Erythroblast (primary cell): ENCODE data around the gene NLK.
"Not testable (repeated sequence)": the region's sequence is repeated elsewhere in the genome, so short reads cannot be mapped to it uniquely, and the experiment has no call there.

Experiments used
- DNase-seq, 2 experiments: peaks; one replicate each; lab custom pipeline; 2025; lab: John Stamatoyannopoulos, UW
- GATA1 ChIP-seq: IDR thresholded peaks from 2 replicates; pipeline ENCODE4 v1.6.1; 2011; ENCODE audit warnings: low read depth, mild to moderate bottlenecking, control low read depth, low read length, moderate library complexity
- POLR2A ChIP-seq: IDR thresholded peaks from 2 replicates; pipeline ENCODE4 v1.6.1; 2011; ENCODE audit warnings: mild to moderate bottlenecking, low read length

The NLK gene

GRCh38 chr17:28151001-28151400 is 108.5 kb downstream of the NLK start:
- DNase-seq = no peak
- no peak for TF ChIP-seq GATA1
- no peak for TF ChIP-seq POLR2A

DNA sequence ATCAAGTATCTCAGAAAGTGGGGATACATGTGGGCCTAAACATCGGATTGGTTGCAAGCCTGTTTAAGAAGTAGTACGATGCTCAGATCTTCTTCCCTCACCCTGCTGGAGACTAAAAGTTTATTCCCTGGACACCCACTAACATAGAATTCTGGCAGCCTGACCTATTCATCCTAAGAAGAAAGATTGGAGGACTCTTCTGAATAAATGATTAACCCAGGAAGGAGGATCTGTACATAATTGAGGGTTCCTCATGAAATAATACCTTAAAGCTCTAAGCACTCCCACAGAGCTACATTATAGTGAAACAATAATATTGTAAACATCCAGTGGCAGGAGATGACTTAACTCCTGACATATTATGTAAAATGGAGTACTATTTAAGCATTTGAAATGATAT is 111.7 kb downstream of the NLK start:
- no peak for TF ChIP-seq GATA1
- DNase-seq = no peak

DNA sequence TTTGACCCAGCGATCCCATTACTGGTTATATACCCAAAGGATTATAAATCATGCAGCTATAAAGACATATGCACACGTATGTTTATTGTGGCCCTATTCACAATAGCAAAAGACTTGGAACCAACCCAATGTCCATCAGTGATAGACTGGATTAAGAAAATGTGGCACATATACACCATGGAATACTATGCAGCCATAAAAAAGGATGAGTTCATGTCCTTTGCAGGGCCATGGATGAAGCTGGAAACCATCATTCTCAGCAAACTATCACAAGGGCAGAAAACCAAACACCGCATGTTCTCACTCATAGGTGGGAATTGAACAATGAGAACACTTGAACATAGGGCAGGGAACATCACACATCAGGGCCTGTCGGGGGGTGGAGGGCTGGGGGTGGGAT is 112.9 kb downstream of the NLK start:
- not testable (repeated sequence) for DNase-seq

- no peak for TF ChIP-seq POLR2A
- no peak for TF ChIP-seq GATA1
- DNase-seq = no peak
These were observed 116.5 kb downstream of the NLK start for GRCh38 chr17:28159004-28159403.

- TF ChIP-seq GATA1 (no peak), POLR2A (no peak)
- no peak for DNase-seq
These were observed 117.4 kb downstream of the NLK start for GRCh38 chr17:28159924-28160323.

- TF ChIP-seq GATA1 (no peak), POLR2A (no peak)
- DNase-seq = no peak
These were observed 118.1 kb downstream of the NLK start for GRCh38 chr17:28160610-28161009.

- TF ChIP-seq POLR2A = no peak
- no peak for TF ChIP-seq GATA1
- DNase-seq = no peak
These were observed 118.8 kb downstream of the NLK start for GRCh38 chr17:28161311-28161710.

GRCh38 chr17:28166478-28166877 is 124.0 kb downstream of the NLK start:
- DNase-seq = no peak
- no peak for TF ChIP-seq GATA1
- TF ChIP-seq POLR2A = no peak

DNA sequence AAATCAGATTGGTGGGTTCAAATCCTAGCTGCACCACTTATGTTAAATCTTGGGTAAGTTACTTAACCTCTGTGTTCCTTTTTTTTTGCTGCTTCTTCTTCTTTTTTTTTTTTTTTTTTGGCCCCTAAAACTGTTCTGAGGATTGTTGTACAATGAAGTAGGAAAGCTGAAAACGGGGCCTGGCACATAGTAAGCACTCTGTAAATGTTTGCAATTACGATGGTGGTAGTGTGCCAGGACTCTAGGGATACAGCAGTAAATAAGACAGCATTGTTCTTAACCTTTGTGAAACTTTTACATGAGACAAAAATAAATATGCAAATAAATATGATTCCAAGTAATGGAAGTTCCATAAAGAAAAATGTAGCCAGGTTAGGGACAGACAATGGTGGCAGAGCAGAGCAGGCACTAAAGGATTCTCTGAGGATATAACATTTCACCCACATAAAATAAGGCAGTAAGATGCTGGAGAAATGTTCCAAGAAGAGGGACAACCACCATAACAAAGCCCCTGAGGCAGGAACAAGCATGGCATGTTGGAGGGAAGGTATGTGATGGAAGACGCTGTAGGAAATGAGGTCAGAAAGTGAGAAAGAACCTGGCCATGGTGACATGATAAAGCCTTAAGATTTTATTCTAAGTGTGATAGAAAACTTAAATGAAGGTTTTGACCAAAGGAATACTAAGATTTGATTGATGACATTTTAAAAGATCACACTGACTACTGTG is 127.3 kb downstream of the NLK start:
- no peak for DNase-seq

GRCh38 chr17:28170771-28171170 is 128.3 kb downstream of the NLK start:
- DNase-seq = no peak
- TF ChIP-seq GATA1 (no peak), POLR2A (no peak)

More for the DNA sequence above, 127.3 kb downstream of the NLK start:
- no peak for TF ChIP-seq GATA1
- no peak for TF ChIP-seq POLR2A

GRCh38 chr17:28173031-28173561 is 130.6 kb downstream of the NLK start:
- peak; percentile 81 to 93 for DNase-seq
- TF ChIP-seq POLR2A (no peak), GATA1 (peak; percentile 65)

DNA sequence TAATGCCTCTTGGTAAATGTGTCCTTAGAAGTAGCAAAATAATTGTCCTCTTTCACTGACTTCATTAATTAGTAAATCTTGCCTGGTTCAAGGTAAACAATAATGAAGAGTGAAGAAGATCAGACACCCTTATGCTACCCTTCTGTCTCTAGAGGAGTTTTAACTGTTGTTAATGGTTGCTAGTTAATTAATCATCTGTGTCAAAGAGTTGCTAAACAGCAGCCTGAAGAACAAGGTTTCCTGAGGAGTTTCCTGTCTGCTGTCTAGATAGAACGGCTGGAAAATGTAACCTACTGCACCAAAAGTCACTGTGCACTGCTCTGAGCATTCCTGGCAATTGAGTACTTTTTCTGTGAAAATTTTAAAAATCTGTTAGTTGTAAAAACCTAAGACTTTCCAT is 131.3 kb downstream of the NLK start:
- peak; percentile 32 to 40 for DNase-seq
- no peak for TF ChIP-seq POLR2A

- TF ChIP-seq GATA1 (no peak), POLR2A (no peak)
- peak; percentile 20 to 28 for DNase-seq
These were observed 132.0 kb downstream of the NLK start for GRCh38 chr17:28174352-28175046.

DNA sequence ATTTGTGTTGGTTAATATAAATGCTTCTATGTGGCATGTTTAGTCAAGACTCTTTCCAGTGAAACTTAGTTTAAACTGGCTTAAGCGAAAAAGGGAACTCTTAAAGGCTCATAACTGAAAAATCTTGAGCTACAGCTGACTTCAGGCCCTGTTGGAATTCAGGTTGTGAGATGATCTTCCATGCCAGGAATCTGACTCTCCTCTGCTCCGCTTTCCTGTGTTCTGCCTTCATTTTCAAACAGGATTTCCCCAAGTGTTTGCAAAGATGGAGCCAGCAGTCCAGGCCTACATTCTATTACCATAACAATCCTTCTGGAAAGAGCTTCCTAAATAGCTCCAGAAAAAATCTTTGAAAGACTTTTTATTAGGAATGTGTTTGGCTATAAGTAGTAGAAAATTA is 134.9 kb downstream of the NLK start:
- DNase-seq = no peak
- TF ChIP-seq POLR2A = no peak
- TF ChIP-seq GATA1 = no peak
